BLaER1 treated with 17β-estradiol and CSF1 and Interleukin-3, amounts not matched to agents 10 nM and 100 nM (cell line): ENCODE measurements around the gene TMEM175.

Experiments
- H3K27ac ChIP-seq, 11 experiments: shearing (Covaris generic); formaldehyde crosslinking; 2 replicates each; pipeline ENCODE4 v1.8.1; 2022
- H3K27me3 ChIP-seq, 11 experiments: shearing (Covaris generic); formaldehyde crosslinking; 2 replicates each; pipeline ENCODE4 v1.8.1; 2022
- H3K36me3 ChIP-seq, 11 experiments: shearing (Covaris generic); formaldehyde crosslinking; 2 replicates each; pipeline ENCODE4 v1.8.1; 2022
- H3K4me1 ChIP-seq, 10 experiments: shearing (Covaris generic); formaldehyde crosslinking; 2 replicates each; pipeline ENCODE4 v1.8.1; 2022
- H3K4me2 ChIP-seq, 11 experiments: shearing (Covaris generic); formaldehyde crosslinking; 2 replicates each; pipeline ENCODE4 v1.8.1; 2022
- H3K4me3 ChIP-seq, 10 experiments: shearing (Covaris generic); formaldehyde crosslinking; 2 replicates each; pipeline ENCODE4 v1.8.1; 2022
- H3K9ac ChIP-seq, 11 experiments: shearing (Covaris generic); formaldehyde crosslinking; 2 replicates each; pipeline ENCODE4 v1.8.1; 2022
- H3K9me3 ChIP-seq, 11 experiments: shearing (Covaris generic); formaldehyde crosslinking; replicated peaks in 1 of 11; 2 replicates each; pipeline ENCODE4 v1.8.1; 2022
- H4K20me1 ChIP-seq, 11 experiments: shearing (Covaris generic); formaldehyde crosslinking; 2 replicates each; pipeline ENCODE4 v1.8.1; 2022
- Cebpa-rat ChIP-seq, 11 experiments: shearing (Covaris generic); IDR thresholded peaks; 2 replicates each; pipeline ENCODE4 v1.8.1; 2022

The TMEM175 gene

DNA sequence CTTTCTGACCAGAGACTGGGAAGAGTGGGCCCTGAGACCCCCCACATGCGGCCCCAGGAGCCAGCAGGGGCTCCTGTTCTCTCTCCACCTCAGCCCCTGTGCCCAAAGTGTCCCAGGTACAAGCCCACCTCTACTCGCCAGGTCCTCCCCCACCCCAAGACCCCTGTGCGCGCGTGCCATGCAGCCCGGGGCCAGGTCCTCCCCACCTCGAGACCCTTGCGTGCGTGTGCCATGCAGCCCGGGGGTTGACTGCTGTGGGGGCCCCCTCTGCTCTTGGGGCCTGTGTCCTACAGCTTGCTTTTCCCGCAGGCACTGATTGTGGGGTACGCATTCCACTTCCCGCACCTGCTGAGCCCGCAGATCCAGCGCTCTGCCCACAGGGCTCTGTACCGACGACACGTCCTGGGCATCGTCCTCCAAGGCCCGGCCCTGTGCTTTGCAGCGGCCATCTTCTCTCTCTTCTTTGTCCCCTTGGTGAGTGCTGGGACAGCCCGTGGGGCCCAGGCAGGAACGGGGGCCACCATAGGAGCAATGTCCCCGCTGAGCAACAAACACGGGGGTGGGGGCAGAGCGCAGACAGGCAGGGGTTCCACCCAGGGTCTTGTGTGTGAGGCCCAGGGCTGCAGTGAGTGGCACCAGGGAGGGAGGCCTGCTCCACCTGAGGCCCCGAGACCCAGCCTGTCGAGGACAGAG, 20.8 kb downstream of the TMEM175 start:
- Histone ChIP-seq H3K27ac (no peak overlapping the region), H3K4me3 (no peak overlapping the region), H4K20me1 (peaks cover 0 to 73% (median 8%) of the 10 kb centered on the region in 11 experiments; a peak in 13 of 22 replicates), H3K36me3 (peaks cover 0 to 46% (median 13%) of the 10 kb centered on the region in 11 experiments; a peak in 18 of 22 replicates), H3K27me3 (no peaks in the 10 kb centered on the region), H3K9ac (no peak overlapping the region), H3K9me3 (no peaks in the 10 kb centered on the region), H3K4me1 (no peaks in the 10 kb centered on the region), H3K4me2 (no peak overlapping the region)
- no peak for TF ChIP-seq Cebpa-rat (IDR thresholded peaks at IDR 0.05)

GRCh38 chr4:953574-953915, 21.3 kb downstream of the TMEM175 start:
- H3K4me3 ChIP-seq, result no peak overlapping the region
- no peak overlapping the region for H3K4me2 ChIP-seq
- H3K27me3 ChIP-seq, result no peaks in the 10 kb centered on the region
- H3K9me3 ChIP-seq, result no peaks in the 10 kb centered on the region
- no peak overlapping the region for H3K27ac ChIP-seq
- peaks cover under 1 to 51% (median 18%) of the 10 kb centered on the region in 11 experiments; a peak in 19 of 22 replicates for H3K36me3 ChIP-seq
- H4K20me1 ChIP-seq, result peaks cover 0 to 73% (median 11%) of the 10 kb centered on the region in 11 experiments; a peak in 13 of 22 replicates
- H3K9ac ChIP-seq, result no peak overlapping the region
- no peak for TF ChIP-seq Cebpa-rat (IDR thresholded peaks at IDR 0.05)
- H3K4me1 ChIP-seq, result no peaks in the 10 kb centered on the region

- Histone ChIP-seq H3K36me3 (peaks cover 9 to 60% (median 27%) of the 10 kb centered on the region in 11 experiments; a peak in 21 of 22 replicates), H3K27ac (no peak overlapping the region), H3K4me2 (no peak overlapping the region), H3K4me1 (no peaks in the 10 kb centered on the region), H3K27me3 (no peaks in the 10 kb centered on the region), H3K9me3 (no peaks in the 10 kb centered on the region), H3K4me3 (no peak overlapping the region), H3K9ac (no peak overlapping the region), H4K20me1 (peaks cover 0 to 73% (median 13%) of the 10 kb centered on the region in 11 experiments; a peak in 12 of 22 replicates)
- TF ChIP-seq Cebpa-rat (IDR thresholded peaks at IDR 0.05), result no peak
Observed at GRCh38 chr4:954211-955020, 22.2 kb downstream of the TMEM175 start.

DNA sequence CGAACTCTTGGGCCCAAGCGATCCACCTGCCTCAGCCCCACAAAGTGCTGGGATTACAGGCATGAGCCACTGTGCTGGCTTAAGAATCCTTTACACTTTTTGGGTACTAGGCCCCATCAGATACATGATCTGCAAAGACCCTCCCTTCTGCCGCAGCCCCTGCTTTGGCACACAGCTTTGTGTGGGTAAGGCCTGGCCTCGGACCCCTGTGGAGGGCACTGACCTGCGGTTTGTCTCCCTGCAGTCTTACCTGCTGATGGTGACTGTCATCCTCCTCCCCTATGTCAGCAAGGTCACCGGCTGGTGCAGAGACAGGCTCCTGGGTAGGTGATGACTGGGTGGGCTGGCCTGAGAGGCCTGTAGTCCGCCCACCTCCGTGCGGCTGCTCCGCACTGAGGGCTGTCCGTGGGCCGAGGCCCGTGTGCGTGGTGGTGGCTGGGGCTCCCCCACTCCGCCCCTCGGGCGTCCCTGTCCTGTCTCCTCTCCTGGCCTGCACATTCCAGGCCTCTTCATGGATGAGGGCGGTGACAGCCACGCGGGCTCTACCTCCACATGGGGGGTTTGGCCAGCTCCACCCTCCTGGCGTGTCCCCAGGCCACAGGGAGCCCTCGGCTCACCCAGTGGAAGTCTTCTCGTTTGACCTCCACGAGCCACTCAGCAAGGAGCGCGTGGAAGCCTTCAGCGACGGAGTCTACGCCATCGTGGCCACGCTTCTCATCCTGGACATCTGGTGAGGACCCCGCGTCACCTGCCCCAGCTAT, 23.1 kb downstream of the TMEM175 start:
- Histone ChIP-seq H3K4me3 (no peak overlapping the region), H3K27ac (no peak overlapping the region), H3K27me3 (no peaks in the 10 kb centered on the region), H3K4me1 (no peaks in the 10 kb centered on the region), H3K36me3 (peaks cover 15 to 69% (median 36%) of the 10 kb centered on the region in 11 experiments; a peak in 21 of 22 replicates), H3K9me3 (no peaks in the 10 kb centered on the region), H3K9ac (no peak overlapping the region), H3K4me2 (no peak overlapping the region), H4K20me1 (peaks cover 0 to 74% (median 14%) of the 10 kb centered on the region in 11 experiments; a peak in 14 of 22 replicates)
- no peak for TF ChIP-seq Cebpa-rat (IDR thresholded peaks at IDR 0.05)

- no peaks in the 10 kb centered on the region for H3K9me3 ChIP-seq
- H3K4me3 ChIP-seq, result no peak overlapping the region
- peaks cover 0 to 74% (median 15%) of the 10 kb centered on the region in 11 experiments; a peak in 14 of 22 replicates for H4K20me1 ChIP-seq
- H3K27ac ChIP-seq, result no peak overlapping the region
- no peak for TF ChIP-seq Cebpa-rat (IDR thresholded peaks at IDR 0.05)
- H3K4me2 ChIP-seq, result no peak overlapping the region
- no peaks in the 10 kb centered on the region for H3K4me1 ChIP-seq
- H3K9ac ChIP-seq, result no peak overlapping the region
- H3K27me3 ChIP-seq, result no peaks in the 10 kb centered on the region
- H3K36me3 ChIP-seq, result peaks cover 21 to 75% (median 42%) of the 10 kb centered on the region in 11 experiments
Observed at GRCh38 chr4:955931-956381, 23.7 kb downstream of the TMEM175 start.

DNA sequence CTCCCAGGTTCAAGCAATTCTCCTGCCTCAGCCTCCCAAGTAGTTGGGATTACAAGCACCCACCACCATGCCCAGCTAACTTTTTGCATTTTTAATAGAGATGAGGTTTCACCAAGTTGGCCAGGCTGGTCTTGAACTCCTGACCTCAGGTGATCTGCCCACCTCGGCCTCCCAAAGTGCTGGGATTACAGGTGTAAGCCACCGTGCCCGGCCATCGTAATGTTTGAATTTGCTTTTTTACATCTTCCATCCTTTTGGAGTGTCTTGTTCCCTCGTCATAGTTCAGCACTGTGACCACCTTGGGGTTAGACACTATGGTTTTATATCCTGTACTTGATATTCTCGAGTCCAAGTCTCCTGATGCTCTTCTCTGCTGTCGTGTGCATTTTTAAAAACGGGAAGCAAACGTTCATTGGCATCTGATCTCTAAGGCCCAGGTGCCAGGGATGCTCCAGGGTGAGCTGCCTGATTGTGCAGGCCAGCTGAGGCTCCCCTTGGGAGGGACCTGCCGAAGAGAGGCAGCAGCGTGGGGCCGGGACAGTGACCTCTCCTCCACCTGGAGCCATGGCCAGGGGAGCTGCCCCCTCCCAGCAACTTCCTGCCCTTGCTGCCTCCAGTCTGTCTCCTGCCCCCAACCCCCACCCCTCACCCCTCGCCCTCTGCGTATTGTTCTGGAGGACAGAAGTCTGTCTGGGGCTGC, 24.4 kb downstream of the TMEM175 start:
- H3K9ac ChIP-seq, result no peak overlapping the region
- peaks cover 0 to 74% (median 15%) of the 10 kb centered on the region in 11 experiments; a peak in 14 of 22 replicates for H4K20me1 ChIP-seq
- H3K27me3 ChIP-seq, result no peaks in the 10 kb centered on the region
- H3K4me3 ChIP-seq, result no peak overlapping the region
- no peaks in the 10 kb centered on the region for H3K9me3 ChIP-seq
- H3K4me1 ChIP-seq, result no peaks in the 10 kb centered on the region
- H3K4me2 ChIP-seq, result no peak overlapping the region
- no peak for TF ChIP-seq Cebpa-rat (IDR thresholded peaks at IDR 0.05)
- H3K36me3 ChIP-seq, result peaks cover 23 to 76% (median 48%) of the 10 kb centered on the region in 11 experiments
- H3K27ac ChIP-seq, result no peak overlapping the region

GRCh38 chr4:957231-957580, 24.9 kb downstream of the TMEM175 start:
- no peak for TF ChIP-seq Cebpa-rat (IDR thresholded peaks at IDR 0.05)
- no peak overlapping the region for H3K9ac ChIP-seq
- H3K27me3 ChIP-seq, result no peaks in the 10 kb centered on the region
- H4K20me1 ChIP-seq, result peaks cover 0 to 74% (median 15%) of the 10 kb centered on the region in 11 experiments; a peak in 14 of 22 replicates
- peaks cover 28 to 81% (median 54%) of the 10 kb centered on the region in 11 experiments for H3K36me3 ChIP-seq
- H3K4me2 ChIP-seq, result no peak overlapping the region
- no peaks in the 10 kb centered on the region for H3K9me3 ChIP-seq
- H3K27ac ChIP-seq, result no peak overlapping the region
- H3K4me1 ChIP-seq, result no peaks in the 10 kb centered on the region
- H3K4me3 ChIP-seq, result no peak overlapping the region

DNA sequence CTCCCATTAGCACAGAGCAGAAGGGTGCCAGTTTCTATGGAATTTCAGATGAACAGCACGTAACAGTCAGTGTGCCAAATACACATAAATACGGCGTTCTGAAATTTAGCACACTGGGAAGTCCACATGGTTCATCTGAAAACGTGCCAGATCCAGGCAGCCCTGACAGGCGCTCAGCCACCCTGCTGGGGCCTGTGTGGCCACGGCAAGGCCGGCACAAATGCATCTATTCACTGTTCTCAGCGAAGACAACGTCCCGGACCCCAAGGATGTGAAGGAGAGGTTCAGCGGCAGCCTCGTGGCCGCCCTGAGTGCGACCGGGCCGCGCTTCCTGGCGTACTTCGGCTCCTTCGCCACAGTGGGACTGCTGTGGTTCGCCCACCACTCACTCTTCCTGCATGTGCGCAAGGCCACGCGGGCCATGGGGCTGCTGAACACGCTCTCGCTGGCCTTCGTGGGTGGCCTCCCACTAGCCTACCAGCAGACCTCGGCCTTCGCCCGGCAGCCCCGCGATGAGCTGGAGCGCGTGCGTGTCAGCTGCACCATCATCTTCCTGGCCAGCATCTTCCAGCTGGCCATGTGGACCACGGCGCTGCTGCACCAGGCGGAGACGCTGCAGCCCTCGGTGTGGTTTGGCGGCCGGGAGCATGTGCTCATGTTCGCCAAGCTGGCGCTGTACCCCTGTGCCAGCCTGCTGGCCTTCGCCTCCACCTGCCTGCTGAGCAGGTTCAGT, 25.5 kb downstream of the TMEM175 start:
- Histone ChIP-seq H3K9me3 (no peaks in the 10 kb centered on the region), H3K4me1 (no peaks in the 10 kb centered on the region), H3K4me2 (no peak overlapping the region), H3K27ac (no peak overlapping the region), H3K27me3 (no peaks in the 10 kb centered on the region), H3K4me3 (no peak overlapping the region), H3K36me3 (peaks cover 33 to 86% (median 59%) of the 10 kb centered on the region in 11 experiments), H3K9ac (no peak overlapping the region), H4K20me1 (peaks cover 0 to 79% (median 20%) of the 10 kb centered on the region in 11 experiments; a peak in 14 of 22 replicates)
- no peak for TF ChIP-seq Cebpa-rat (IDR thresholded peaks at IDR 0.05)
